SK-N-MC (cell line): ENCODE data around the gene ZNF516.

Experiments
- EZH2 ChIP-seq: fragments of 200-600 bp; sonication (generic); IDR thresholded peaks from one replicate; pipeline ENCODE4 v1.6.1; 2017; ENCODE audit warnings: antibody characterized with exemption
- POLR2AphosphoS5 ChIP-seq: IDR thresholded peaks from 2 replicates; pipeline ENCODE4 v1.6.1; 2012; ENCODE audit warnings: mild to moderate bottlenecking, low read depth, low read length, borderline replicate concordance

GRCh38 chr18:76365561-76365960 lies 129.5 kb downstream of the ZNF516 start:
- TF ChIP-seq POLR2AphosphoS5 (no peak), EZH2 (no peak)
